ENCODE data around the gene DAB1.

DNA sequence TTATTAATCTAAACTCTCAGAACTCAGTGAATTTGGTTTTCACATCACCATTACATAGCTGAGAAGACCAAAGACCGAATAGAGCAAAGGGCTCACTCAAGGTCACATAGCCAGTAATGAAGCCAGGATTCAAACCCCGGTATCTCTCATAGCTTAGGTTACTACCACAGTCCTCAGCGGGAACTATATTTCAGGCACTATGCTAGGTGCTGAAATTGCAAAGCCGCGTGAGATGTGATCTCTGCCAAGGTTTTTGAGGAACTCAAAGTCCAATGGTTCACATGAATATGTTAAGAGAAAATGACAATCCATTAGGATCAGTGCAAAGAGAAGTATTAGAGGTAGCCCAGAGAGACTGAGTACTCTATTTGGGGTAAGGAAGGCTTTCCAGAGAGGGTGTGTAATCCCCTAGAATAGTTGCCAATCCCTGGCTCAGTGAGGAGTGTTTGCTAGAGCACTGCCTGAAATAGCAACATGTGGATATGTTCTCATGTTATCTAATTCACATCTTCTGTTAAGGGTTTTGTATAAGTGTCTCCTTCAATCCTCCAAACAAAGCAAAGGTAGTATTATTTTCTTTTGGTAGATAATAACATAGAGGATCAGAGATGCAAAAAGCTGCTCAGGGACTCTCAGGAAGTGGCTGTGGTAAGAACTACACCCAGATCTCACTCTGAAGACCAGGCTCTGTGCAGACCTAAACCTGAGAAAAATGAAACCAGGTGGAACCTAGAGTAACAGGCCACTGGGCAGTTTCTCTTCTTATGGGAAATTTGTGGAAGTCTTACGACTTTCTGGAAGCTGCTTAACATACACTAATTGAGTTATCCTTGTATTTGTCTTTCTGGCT lies 365.0 kb downstream of the DAB1 start:
- TF ChIP-seq EZH2 (IDR thresholded peaks at IDR 0.05; ENCODE audit: borderline replicate concordance, low read length), result no peak
- TF ChIP-seq, protein P1, sequence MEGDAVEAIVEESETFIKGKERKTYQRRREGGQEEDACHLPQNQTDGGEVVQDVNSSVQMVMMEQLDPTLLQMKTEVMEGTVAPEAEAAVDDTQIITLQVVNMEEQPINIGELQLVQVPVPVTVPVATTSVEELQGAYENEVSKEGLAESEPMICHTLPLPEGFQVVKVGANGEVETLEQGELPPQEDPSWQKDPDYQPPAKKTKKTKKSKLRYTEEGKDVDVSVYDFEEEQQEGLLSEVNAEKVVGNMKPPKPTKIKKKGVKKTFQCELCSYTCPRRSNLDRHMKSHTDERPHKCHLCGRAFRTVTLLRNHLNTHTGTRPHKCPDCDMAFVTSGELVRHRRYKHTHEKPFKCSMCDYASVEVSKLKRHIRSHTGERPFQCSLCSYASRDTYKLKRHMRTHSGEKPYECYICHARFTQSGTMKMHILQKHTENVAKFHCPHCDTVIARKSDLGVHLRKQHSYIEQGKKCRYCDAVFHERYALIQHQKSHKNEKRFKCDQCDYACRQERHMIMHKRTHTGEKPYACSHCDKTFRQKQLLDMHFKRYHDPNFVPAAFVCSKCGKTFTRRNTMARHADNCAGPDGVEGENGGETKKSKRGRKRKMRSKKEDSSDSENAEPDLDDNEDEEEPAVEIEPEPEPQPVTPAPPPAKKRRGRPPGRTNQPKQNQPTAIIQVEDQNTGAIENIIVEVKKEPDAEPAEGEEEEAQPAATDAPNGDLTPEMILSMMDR (IDR thresholded peaks at IDR 0.05; ENCODE audit: low read length), result no peak

All from OCI-LY1 (cell line).